PC-9 (cell line): Measurements from ENCODE around the gene SOX21.

ENCODE experiments used
- EZH2 ChIP-seq: fragments of 200-600 bp; sonication (generic); IDR thresholded peaks from 2 replicates; pipeline ENCODE4 v1.8.0; 2017; ENCODE audit warnings: antibody characterized with exemption, low read depth
- TF ChIP-seq, protein P1 (sequence below): fragments of 200-600 bp; sonication (generic); conservative IDR thresholded peaks from 2 replicates; pipeline ENCODE4 v1.6.1; 2017; ENCODE audit warnings: mixed run types, antibody characterized with exemption, mild to moderate bottlenecking, moderate library complexity

DNA sequence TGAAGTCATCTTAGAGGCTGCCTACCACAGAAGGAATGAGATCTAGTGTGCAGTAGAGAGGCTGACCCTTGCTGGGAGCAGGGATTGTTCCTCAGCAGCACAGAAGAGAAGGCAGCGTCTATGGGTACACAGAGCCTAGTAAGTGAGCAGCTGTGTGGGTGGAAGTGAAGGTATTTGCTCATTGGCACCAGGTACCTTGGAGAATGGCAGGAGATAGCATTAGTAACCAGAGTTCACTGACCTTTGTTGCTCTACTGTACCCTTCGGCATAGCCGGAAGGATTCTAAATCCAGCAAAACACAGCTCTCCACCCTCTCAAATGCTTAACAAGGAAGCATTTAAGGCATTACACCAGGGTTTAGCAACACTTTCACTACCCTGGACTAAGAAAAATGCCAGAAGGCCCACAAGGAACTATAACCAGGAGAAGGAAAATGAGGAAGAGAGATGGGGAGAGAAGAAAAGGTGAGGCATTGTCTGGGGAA, 12.3 kb downstream of the SOX21 start:
- TF ChIP-seq, protein P1, sequence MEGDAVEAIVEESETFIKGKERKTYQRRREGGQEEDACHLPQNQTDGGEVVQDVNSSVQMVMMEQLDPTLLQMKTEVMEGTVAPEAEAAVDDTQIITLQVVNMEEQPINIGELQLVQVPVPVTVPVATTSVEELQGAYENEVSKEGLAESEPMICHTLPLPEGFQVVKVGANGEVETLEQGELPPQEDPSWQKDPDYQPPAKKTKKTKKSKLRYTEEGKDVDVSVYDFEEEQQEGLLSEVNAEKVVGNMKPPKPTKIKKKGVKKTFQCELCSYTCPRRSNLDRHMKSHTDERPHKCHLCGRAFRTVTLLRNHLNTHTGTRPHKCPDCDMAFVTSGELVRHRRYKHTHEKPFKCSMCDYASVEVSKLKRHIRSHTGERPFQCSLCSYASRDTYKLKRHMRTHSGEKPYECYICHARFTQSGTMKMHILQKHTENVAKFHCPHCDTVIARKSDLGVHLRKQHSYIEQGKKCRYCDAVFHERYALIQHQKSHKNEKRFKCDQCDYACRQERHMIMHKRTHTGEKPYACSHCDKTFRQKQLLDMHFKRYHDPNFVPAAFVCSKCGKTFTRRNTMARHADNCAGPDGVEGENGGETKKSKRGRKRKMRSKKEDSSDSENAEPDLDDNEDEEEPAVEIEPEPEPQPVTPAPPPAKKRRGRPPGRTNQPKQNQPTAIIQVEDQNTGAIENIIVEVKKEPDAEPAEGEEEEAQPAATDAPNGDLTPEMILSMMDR: no peak
- TF ChIP-seq EZH2: no peak
